HCT116 (cell line): ENCODE results near the gene CCDC102B. TPM values are rescaled to one million over a fixed set of nuclear protein-coding genes. Genes with fewer than 3 reads are reported as not detected.

Experiments used
- ATAC-seq: fragments of 200-7000 bp; cut with Tn5 transposase; 2 replicates; pipeline ENCODE4 v1.9.1; 2020; ENCODE audit warnings: mild to moderate bottlenecking, moderate library complexity
- BruUV-seq: library from RNA; stranded (reverse); fragments of 400-500 nt; replicated peaks from 2 replicates; lab custom pipeline; 2021; lab: Mats Ljungman, UMichigan
- CTCF ChIA-PET: fragments of 300-600 bp; sonication (Branson Sonifier 250); formaldehyde crosslinking; loops from one replicate; lab custom pipeline; 2021; ENCODE audit warnings: antibody characterized with exemption; lab: Charles Lee
- POLR2A ChIA-PET: fragments of 300-600, 350-600 bp; sonication (Branson Sonifier 250); formaldehyde crosslinking; loops from one replicate; lab custom pipeline; 2021; ENCODE audit warnings: antibody characterized with exemption; lab: Charles Lee
- RAD21 ChIA-PET, 2 experiments: fragments of 300-600 bp; sonication (Branson Sonifier 250); formaldehyde crosslinking; loops; one replicate each; lab custom pipeline; 2023; ENCODE audit warnings: low total read pairs in 2 of 2; ENCODE audit not compliant: uncharacterized antibody in 2 of 2, unreplicated experiment in 2 of 2, low non-redundant PET in 1 of 2; lab: Charles Lee
- DNase-seq: peaks from one replicate; pipeline ENCODE4 v3.0.0-alpha.2; 2010; ENCODE audit warnings: low read depth, low spot score
- H2AFZ ChIP-seq: fragments of 200-600 bp; shearing (Covaris generic), sonication (generic); 2 replicates; pipeline ENCODE4 v1.6.1; 2017; ENCODE audit warnings: low read depth, mixed run types, mixed read lengths, antibody characterized with exemption, low read length; ENCODE audit not compliant: poor library complexity, severe bottlenecking
- H3K27ac ChIP-seq: 2 replicates; pipeline ENCODE4 v1.5.1; 2012; ENCODE audit warnings: low read depth, low read length
- H3K27me3 ChIP-seq: fragments of 200-600 bp; sonication (generic); 2 replicates; pipeline ENCODE4 v1.6.1; 2016; ENCODE audit warnings: mixed run types, low read length, mixed read lengths; ENCODE audit not compliant: insufficient read depth
- H3K36me3 ChIP-seq, 2 experiments: fragments of 200-500 bp in 1 of 2; fragments of 200-600 bp in 1 of 2; sonication (Bioruptor generic) in 1 of 2; sonication (generic) in 1 of 2; 2 replicates each; pipeline versions ENCODE4 v1.5.1 to v1.6.1; 2014 to 2016; ENCODE audit warnings: low read length in 2 of 2, inconsistent platforms in 1 of 2, mixed read lengths in 1 of 2, mixed run types in 1 of 2; ENCODE audit not compliant: insufficient read depth in 2 of 2, control insufficient read depth in 1 of 2
- H3K4me1 ChIP-seq, 2 experiments: fragments of 200-600 bp in 1 of 2; sonication (generic) in 1 of 2; 2 replicates each; pipeline versions ENCODE4 v1.5.1 to v1.6.1; 2012 to 2017; ENCODE audit warnings: low read length in 2 of 2, inconsistent platforms in 1 of 2, mild to moderate bottlenecking in 1 of 2, mixed read lengths in 1 of 2, mixed run types in 1 of 2, moderate library complexity in 1 of 2; ENCODE audit not compliant: insufficient read depth in 2 of 2, control insufficient read depth in 1 of 2
- H3K4me2 ChIP-seq: fragments of 200-600 bp; sonication (generic); 2 replicates; pipeline ENCODE4 v1.6.1; 2017; ENCODE audit warnings: mixed run types, low read length, mixed read lengths
- H3K4me3 ChIP-seq, 2 experiments: fragments of 200-600 bp in 1 of 2; sonication (generic) in 1 of 2; replicated peaks in 1 of 2; 2 replicates each; pipeline ENCODE4 v1.5.1; 2011 to 2016; ENCODE audit warnings: low read length in 2 of 2, control low read depth in 1 of 2, low read depth in 1 of 2, mild to moderate bottlenecking in 1 of 2, mixed read lengths in 1 of 2, mixed run types in 1 of 2
- H3K79me2 ChIP-seq: fragments of 200-600 bp; sonication (generic); 2 replicates; pipeline ENCODE4 v1.6.1; 2017; ENCODE audit warnings: mild to moderate bottlenecking, mixed run types, low read length, moderate library complexity, mixed read lengths; ENCODE audit not compliant: insufficient read depth
- H3K9ac ChIP-seq: fragments of 200-600 bp; sonication (generic); 2 replicates; pipeline ENCODE4 v1.6.1; 2016; ENCODE audit warnings: low read length, mixed read lengths
- H3K9me2 ChIP-seq: fragments of 200-600 bp; sonication (generic), shearing (Covaris generic); 2 replicates; pipeline ENCODE4 v1.6.1; 2017; ENCODE audit warnings: mixed run types, mild to moderate bottlenecking, moderate library complexity; ENCODE audit not compliant: insufficient read depth
- H3K9me3 ChIP-seq, 2 experiments: fragments of 200-500 bp in 1 of 2; fragments of 200-600 bp in 1 of 2; sonication (Bioruptor generic) in 1 of 2; sonication (generic) in 1 of 2; 2 replicates each; pipeline ENCODE4 v1.6.1; 2014 to 2017; ENCODE audit warnings: low read length in 2 of 2, mixed read lengths in 2 of 2, inconsistent platforms in 1 of 2, low read depth in 1 of 2, mild to moderate bottlenecking in 1 of 2, mixed run types in 1 of 2, moderate library complexity in 1 of 2; ENCODE audit not compliant: control insufficient read depth in 1 of 2, insufficient read depth in 1 of 2
- H4K20me1 ChIP-seq: fragments of 200-600 bp; sonication (generic), shearing (Covaris generic); 2 replicates; pipeline ENCODE4 v1.6.1; 2017; ENCODE audit warnings: mixed run types, mild to moderate bottlenecking, moderate library complexity; ENCODE audit not compliant: insufficient read depth
- CBX3 ChIP-seq: IDR thresholded peaks from 2 replicates; pipeline ENCODE4 v1.6.1; 2012; ENCODE audit warnings: low read depth
- CTCF ChIP-seq, 3 experiments: fragments of 200-600 bp in 1 of 3; sonication (generic) in 1 of 3; IDR thresholded peaks in 2 of 3; conservative IDR thresholded peaks in 1 of 3; 2 replicates each; pipeline ENCODE4 v1.5.1; 2012 to 2017; ENCODE audit warnings: low read depth in 2 of 3, low read length in 2 of 3, antibody characterized with exemption in 1 of 3, borderline replicate concordance in 1 of 3, control low read depth in 1 of 3, mild to moderate bottlenecking in 1 of 3, mixed read lengths in 1 of 3, mixed run types in 1 of 3, moderate library complexity in 1 of 3; ENCODE audit not compliant: insufficient read depth in 1 of 3
- EZH2phosphoT487 ChIP-seq: fragments of 200-600 bp; IDR thresholded peaks from 2 replicates; pipeline ENCODE4 v1.6.1; 2018; ENCODE audit warnings: antibody characterized with exemption, borderline replicate concordance
- JUND ChIP-seq: IDR thresholded peaks from 2 replicates; pipeline ENCODE4 v1.6.1; 2012
- POLR2A ChIP-seq: IDR thresholded peaks from 2 replicates; pipeline ENCODE4 v1.7.0; 2011; ENCODE audit warnings: borderline replicate concordance; ENCODE audit not compliant: insufficient read depth, insufficient read length; ENCODE audit errors: extremely low read depth
- REST ChIP-seq: IDR thresholded peaks from 2 replicates; pipeline ENCODE4 v1.6.1; 2012; ENCODE audit warnings: low read depth
- SIN3A ChIP-seq: IDR thresholded peaks from 2 replicates; pipeline ENCODE4 v1.6.1; 2012; ENCODE audit warnings: low read depth
- SRF ChIP-seq: IDR thresholded peaks from 2 replicates; pipeline ENCODE4 v1.6.1; 2012; ENCODE audit warnings: low read depth
- TCF7L2 ChIP-seq: IDR thresholded peaks from 2 replicates; pipeline ENCODE4 v1.7.0; 2011; ENCODE audit warnings: borderline replicate concordance, inconsistent platforms; ENCODE audit not compliant: insufficient read depth, insufficient read length; ENCODE audit errors: extremely low read depth
- YY1 ChIP-seq: IDR thresholded peaks from 2 replicates; pipeline ENCODE4 v1.6.1; 2011; ENCODE audit warnings: low read length, low read depth, moderate library complexity, mild to moderate bottlenecking; ENCODE audit not compliant: insufficient replicate concordance; ENCODE audit errors: extremely low read depth
- ZFX ChIP-seq: fragments of 450-650 bp; IDR thresholded peaks from 2 replicates; pipeline ENCODE4 v1.6.1; 2017
- intact Hi-C: fragments of 100-400 bp; cut with micrococcal nuclease; formaldehyde crosslinking; loops from 2 replicates; pipeline ENCODE4 v1.10.0; 2022
- total RNA-seq: library from RNA; stranded (reverse); gene quantifications from one replicate; pipeline ENCODE4 v1.2.1, GENCODE V29; 2021; ENCODE audit not compliant: unreplicated experiment

Gene CCDC102B
- total RNA-seq, 1 experiment from 2014 or later = 1.9 TPM

- H3K4me1 ChIP-seq = no peaks in the 10 kb centered on the region
- no peak for TF ChIP-seq EZH2phosphoT487
- TF ChIP-seq REST = no peak
- TF ChIP-seq SIN3A = no peak
- no peak for TF ChIP-seq TCF7L2
- TF ChIP-seq POLR2A = no peak
- intact Hi-C loops = no loop called here
- DNase-seq (no peak), ATAC-seq (no peak)
- H3K4me3 ChIP-seq = no peak overlapping the region
- H3K27ac ChIP-seq = no peak overlapping the region
- no peaks in the 10 kb centered on the region for H3K27me3 ChIP-seq
- no peaks in the 10 kb centered on the region for H3K9me2 ChIP-seq
- no peaks in the 10 kb centered on the region for H4K20me1 ChIP-seq
- POLR2A ChIA-PET = no interaction called here
- CTCF ChIA-PET = no interaction called here
- RAD21 ChIA-PET = no interaction called here
- H3K79me2 ChIP-seq = no peaks in the 10 kb centered on the region
- BruUV-seq = no TSS peak
- H2AFZ ChIP-seq = no peak overlapping the region
- H3K4me2 ChIP-seq = no peak overlapping the region
- no peaks in the 10 kb centered on the region for H3K9me3 ChIP-seq
- no peaks in the 10 kb centered on the region for H3K36me3 ChIP-seq
- H3K9ac ChIP-seq = no peak overlapping the region
These were observed 299.5 kb downstream of the CCDC102B start for GRCh38 chr18:69097349-69097748.

GRCh38 chr18:69102959-69103358 lies 305.1 kb downstream of the CCDC102B start:
- no peaks in the 10 kb centered on the region for H3K9me2 ChIP-seq
- POLR2A ChIA-PET = no interaction called here
- H4K20me1 ChIP-seq = no peaks in the 10 kb centered on the region
- H3K4me1 ChIP-seq = no peaks in the 10 kb centered on the region; a peak in 1 of 4 replicates
- no peaks in the 10 kb centered on the region for H3K36me3 ChIP-seq
- H3K27ac ChIP-seq = no peak overlapping the region
- CTCF ChIA-PET = no interaction called here
- RAD21 ChIA-PET = no interaction called here
- ATAC-seq (peak; percentile 53), DNase-seq (peak; percentile 3)
- no peak overlapping the region for H3K9ac ChIP-seq
- H3K9me3 ChIP-seq = no peaks in the 10 kb centered on the region
- H3K79me2 ChIP-seq = no peaks in the 10 kb centered on the region
- no peaks in the 10 kb centered on the region for H3K27me3 ChIP-seq
- H2AFZ ChIP-seq = no peak overlapping the region
- no peak overlapping the region for H3K4me2 ChIP-seq
- intact Hi-C loops = no loop called here
- BruUV-seq = no TSS peak
- H3K4me3 ChIP-seq = no peak overlapping the region
- TF ChIP-seq EZH2phosphoT487 (no peak), JUND (peak; percentile 29; the same call in 1 of the 2 replicates), CBX3 (no peak), SIN3A (no peak), REST (no peak), YY1 (no peak), ZFX (no peak), SRF (no peak), CTCF (IDR thresholded peaks at IDR 0.05 in 2 of 3, conservative IDR thresholded peaks at IDR 0.05 in 1 of 3; ENCODE audit: borderline replicate concordance in 1 of 3, insufficient read depth in 1 of 3, low read depth in 2 of 3, low read length in 2 of 3) (no peak)
